ENCODE measurements around the gene HOXA6.

Gene HOXA6

GRCh38 chr7:27184337-27185012, 36.9 kb upstream of the HOXA6 start:
- no peak for DNase-seq (ENCODE audit: low read depth)

GRCh38 chr7:27183682-27184336, 36.2 kb upstream of the HOXA6 start:
- DNase-seq (ENCODE audit: low read depth), result no peak

- no peak for DNase-seq (ENCODE audit: low read depth)
These were observed 35.5 kb upstream of the HOXA6 start for GRCh38 chr7:27182861-27183681.

- no peak for DNase-seq (ENCODE audit: low read depth)
These were observed 34.8 kb upstream of the HOXA6 start for GRCh38 chr7:27182285-27182841.

GRCh38 chr7:27181795-27182275, 34.3 kb upstream of the HOXA6 start:
- DNase-seq (ENCODE audit: low read depth), result no peak

- no peak for DNase-seq (ENCODE audit: low read depth)
These were observed 33.2 kb upstream of the HOXA6 start for GRCh38 chr7:27180431-27181420.

GRCh38 chr7:27179503-27180430, 32.2 kb upstream of the HOXA6 start:
- peak; percentile 8 for DNase-seq (ENCODE audit: low read depth)

GRCh38 chr7:27179030-27179429, 31.5 kb upstream of the HOXA6 start:
- no peak for DNase-seq (ENCODE audit: low read depth)

- no peak for DNase-seq (ENCODE audit: low read depth)
These were observed 30.8 kb upstream of the HOXA6 start for GRCh38 chr7:27178366-27178765.

GRCh38 chr7:27177795-27178320, 30.3 kb upstream of the HOXA6 start:
- no peak for DNase-seq (ENCODE audit: low read depth)

- DNase-seq (ENCODE audit: low read depth), result no peak
These were observed 29.6 kb upstream of the HOXA6 start for GRCh38 chr7:27176962-27177794.

GRCh38 chr7:27176524-27176845, 28.9 kb upstream of the HOXA6 start:
- DNase-seq (ENCODE audit: low read depth), result no peak

GRCh38 chr7:27175626-27176523, 28.3 kb upstream of the HOXA6 start:
- no peak for DNase-seq (ENCODE audit: low read depth)

- DNase-seq (ENCODE audit: low read depth), result no peak
These were observed 27.5 kb upstream of the HOXA6 start for GRCh38 chr7:27174874-27175625.

GRCh38 chr7:27173956-27174873, 26.6 kb upstream of the HOXA6 start, which contains the start of gene HOXA10:
Gene HOXA10 (minus strand): TSS chr7:27174320. CDS start chr7:27174306, 14 bp downstream.
- DNase-seq (ENCODE audit: low read depth), result no peak

GRCh38 chr7:27173511-27173955, 26.0 kb upstream of the HOXA6 start:
- DNase-seq (ENCODE audit: low read depth), result no peak

Measured in fibroblast of the conjunctiva (primary cell).